Endothelial cell of umbilical vein (primary cell): Measurements from ENCODE around the gene RPL39L. TPM values are rescaled to one million over a fixed set of nuclear protein-coding genes. Genes with fewer than 3 reads are reported as not detected.

Experiments
- BruUV-seq: library from RNA; stranded (reverse); fragments of 400-500 nt; replicated peaks from 2 replicates; lab custom pipeline; 2021; lab: Mats Ljungman, UMichigan
- CTCF ChIA-PET: fragments of 300-600, 350-600 bp; sonication (Branson Sonifier 250); formaldehyde crosslinking; loops from one replicate; lab custom pipeline; 2021; ENCODE audit warnings: antibody characterized with exemption, inconsistent platforms; lab: Charles Lee
- POLR2A ChIA-PET: fragments of 300-600, 350-600 bp; sonication (Branson Sonifier 250); formaldehyde crosslinking; loops from one replicate; lab custom pipeline; 2021; ENCODE audit warnings: antibody characterized with exemption, inconsistent platforms; lab: Charles Lee
- DNase-seq: peaks from one replicate; pipeline ENCODE4 v3.0.0-alpha.2; 2011; ENCODE audit warnings: low read depth, low spot score
- FAIRE-seq: peaks from 2 replicates; lab custom pipeline; 2011; peaks lifted over from hg19 to GRCh38; lab: Jason Lieb, UNC
- H2AFZ ChIP-seq: 2 replicates; pipeline ENCODE4 v1.6.0; 2012; ENCODE audit warnings: low read depth, low read length, control low read depth, inconsistent platforms
- H3K27ac ChIP-seq: 2 replicates; pipeline ENCODE4 v1.5.1; 2011; ENCODE audit warnings: low read depth, mild to moderate bottlenecking, control low read depth, low read length, moderate library complexity; ENCODE audit not compliant: insufficient read depth
- H3K27me3 ChIP-seq, 2 experiments: 2 replicates each; pipeline versions ENCODE4 v1.6.0 to v1.6.1; 2011; ENCODE audit warnings: low read length in 2 of 2, mixed read lengths in 1 of 2; ENCODE audit not compliant: control insufficient read depth in 2 of 2, insufficient read depth in 2 of 2
- H3K36me3 ChIP-seq, 2 experiments: 2 replicates in 1 of 2; 3 replicates in 1 of 2; pipeline ENCODE4 v1.5.1; 2011; ENCODE audit warnings: low read length in 2 of 2, mild to moderate bottlenecking in 1 of 2, moderate library complexity in 1 of 2; ENCODE audit not compliant: control insufficient read depth in 2 of 2, insufficient read depth in 2 of 2; ENCODE audit errors: extremely low read depth in 1 of 2
- H3K4me1 ChIP-seq: 3 replicates; pipeline ENCODE4 v1.5.1; 2011; ENCODE audit warnings: mild to moderate bottlenecking, low read length; ENCODE audit not compliant: control insufficient read depth, insufficient read depth; ENCODE audit errors: extremely low read depth
- H3K4me2 ChIP-seq: 2 replicates; pipeline ENCODE4 v1.6.1; 2011; ENCODE audit warnings: low read length, control low read depth, mixed read lengths; ENCODE audit not compliant: insufficient read depth
- H3K4me3 ChIP-seq, 3 experiments: fragments of 200-600 bp in 1 of 3; sonication (generic), shearing (Covaris generic) in 1 of 3; replicated peaks in 1 of 3; 2 replicates each; pipeline ENCODE4 v1.5.1; 2011 to 2016; ENCODE audit warnings: control low read depth in 3 of 3, low read length in 3 of 3, mild to moderate bottlenecking in 2 of 3, inconsistent platforms in 1 of 3, low read depth in 1 of 3, moderate library complexity in 1 of 3; ENCODE audit not compliant: insufficient read depth in 1 of 3
- H3K79me2 ChIP-seq: 2 replicates; pipeline ENCODE4 v1.6.0; 2012; ENCODE audit warnings: low read length, inconsistent platforms; ENCODE audit not compliant: control insufficient read depth, insufficient read depth
- H3K9ac ChIP-seq: replicated peaks from 2 replicates; pipeline ENCODE3; 2011; ENCODE audit warnings: low read length, control low read depth; ENCODE audit not compliant: insufficient read depth; ENCODE audit errors: extremely low read depth
- H3K9me1 ChIP-seq: replicated peaks from 3 replicates; pipeline ENCODE4 v1.6.0; 2011; ENCODE audit warnings: mild to moderate bottlenecking, low read length; ENCODE audit not compliant: control insufficient read depth, insufficient read depth; ENCODE audit errors: extremely low read depth
- H3K9me3 ChIP-seq: replicated peaks from 2 replicates; pipeline ENCODE4 v1.5.1; 2012; ENCODE audit warnings: low read length, inconsistent platforms; ENCODE audit not compliant: control insufficient read depth, insufficient read depth
- H4K20me1 ChIP-seq: replicated peaks from 2 replicates; pipeline ENCODE3; 2011; ENCODE audit warnings: mild to moderate bottlenecking, low read length; ENCODE audit not compliant: control insufficient read depth, insufficient read depth; ENCODE audit errors: extremely low read depth
- EZH2 ChIP-seq: IDR thresholded peaks from 2 replicates; pipeline ENCODE4 v1.6.1; 2012; ENCODE audit warnings: borderline replicate concordance, low read depth, mild to moderate bottlenecking, moderate library complexity, low read length, inconsistent platforms; ENCODE audit not compliant: severe bottlenecking
- FOS ChIP-seq: IDR thresholded peaks from 2 replicates; pipeline ENCODE4 v1.6.1; 2011; ENCODE audit warnings: mild to moderate bottlenecking, low read length, moderate library complexity, borderline replicate concordance; ENCODE audit not compliant: insufficient read depth
- GATA2 ChIP-seq: IDR thresholded peaks from 2 replicates; pipeline ENCODE4 v1.7.0; 2011; ENCODE audit warnings: low read depth, mild to moderate bottlenecking, moderate library complexity, mixed read lengths, low read length; ENCODE audit not compliant: insufficient read length, insufficient read depth
- JUN ChIP-seq: IDR thresholded peaks from 2 replicates; pipeline ENCODE4 v1.6.1; 2011; ENCODE audit warnings: borderline replicate concordance, low read depth; ENCODE audit not compliant: insufficient read length, insufficient read depth
- MAX ChIP-seq: IDR thresholded peaks from 2 replicates; pipeline ENCODE4 v1.6.1; 2011; ENCODE audit not compliant: insufficient read depth, insufficient read length
- MYC ChIP-seq: IDR thresholded peaks from one replicate; pipeline ENCODE4 v1.6.1; 2011; ENCODE audit warnings: mild to moderate bottlenecking, low read depth, low read length
- POLR2A ChIP-seq: IDR thresholded peaks from 2 replicates; pipeline ENCODE4 v1.6.1; 2012; ENCODE audit warnings: low read depth, mild to moderate bottlenecking, control low read depth, low read length
- POLR2AphosphoS5 ChIP-seq: IDR thresholded peaks from 2 replicates; pipeline ENCODE4 v1.6.1; 2012; ENCODE audit warnings: low read depth, mild to moderate bottlenecking, control low read depth, low read length, moderate library complexity; ENCODE audit not compliant: insufficient read depth
- dilution Hi-C: fragments of 300-500 bp; cut with MboI; formaldehyde crosslinking; loops from one replicate; pipeline ENCODE4 v1.15.0; 2019; ENCODE audit warnings: low sequenced_read_pairs; ENCODE audit not compliant: extremely low pct_ligation_motif_present
- intact Hi-C: fragments of 100-400 bp; cut with micrococcal nuclease; formaldehyde crosslinking; loops from one replicate; pipeline ENCODE4 v1.10.0; 2022
- polyA plus RNA-seq, 4 experiments: library from polyadenylated mRNA; depleted of rRNA in 3 of 4; stranded (reverse) in 3 of 4; unstranded in 1 of 4; fragments of >200 nt; gene quantifications; 2 replicates each; pipeline versions ENCODE4 v1.2.1 to v1.2.3, GENCODE V29; 2011 to 2012; ENCODE audit warnings: missing spikeins in 1 of 4
- total RNA-seq: library from RNA; stranded (reverse); gene quantifications from 2 replicates; pipeline ENCODE4 v1.2.3, GENCODE V29; 2021
- TF ChIP-seq, protein P1 (sequence below), 2 donors: IDR thresholded peaks; 1 replicate in 1 of 2; 2 replicates in 1 of 2; pipeline ENCODE4 v1.5.1; 2011; ENCODE audit warnings: low read length in 2 of 2, mild to moderate bottlenecking in 2 of 2, moderate library complexity in 2 of 2, control low read depth in 1 of 2, inconsistent platforms in 1 of 2, low read depth in 1 of 2; ENCODE audit not compliant: insufficient read depth in 1 of 2; ENCODE audit errors: extremely low read depth in 1 of 2

The RPL39L gene
- total and polyA plus RNA-seq, 2 donors (not counting 3 experiments of a cell fraction or from before 2014, with no cell fraction given): 14.3 to 22.3 TPM

GRCh38 chr3:187185759-187186158 is 46.5 kb upstream of the RPL39L start:
- intact Hi-C loops: no loop called here
- DNase-seq: no peak
- dilution Hi-C loops: no loop called here
- H3K4me2 ChIP-seq: no peak overlapping the region
- no peak overlapping the region for H2AFZ ChIP-seq
- no peaks in the 10 kb centered on the region for H3K79me2 ChIP-seq
- ChIA-PET POLR2A (no interaction called here), CTCF (interaction anchor here (1.3 kb wide), 1 partner anchor 21 kb away, joined by 5 read pairs; no protein-coding TSS in a partner anchor)
- no peaks in the 10 kb centered on the region for H3K4me1 ChIP-seq
- H3K4me3 ChIP-seq: no peak overlapping the region
- no peak overlapping the region for H3K27ac ChIP-seq
- H3K9ac ChIP-seq: no peak overlapping the region
- H3K27me3 ChIP-seq: peaks cover 0 to 3% of the 10 kb centered on the region in 2 experiments
- no peak for TF ChIP-seq JUN
- no peak for TF ChIP-seq MYC
- no peak for TF ChIP-seq EZH2
- TF ChIP-seq FOS: no peak
- TF ChIP-seq MAX: no peak
- TF ChIP-seq POLR2AphosphoS5: no peak
- TF ChIP-seq, protein P1, sequence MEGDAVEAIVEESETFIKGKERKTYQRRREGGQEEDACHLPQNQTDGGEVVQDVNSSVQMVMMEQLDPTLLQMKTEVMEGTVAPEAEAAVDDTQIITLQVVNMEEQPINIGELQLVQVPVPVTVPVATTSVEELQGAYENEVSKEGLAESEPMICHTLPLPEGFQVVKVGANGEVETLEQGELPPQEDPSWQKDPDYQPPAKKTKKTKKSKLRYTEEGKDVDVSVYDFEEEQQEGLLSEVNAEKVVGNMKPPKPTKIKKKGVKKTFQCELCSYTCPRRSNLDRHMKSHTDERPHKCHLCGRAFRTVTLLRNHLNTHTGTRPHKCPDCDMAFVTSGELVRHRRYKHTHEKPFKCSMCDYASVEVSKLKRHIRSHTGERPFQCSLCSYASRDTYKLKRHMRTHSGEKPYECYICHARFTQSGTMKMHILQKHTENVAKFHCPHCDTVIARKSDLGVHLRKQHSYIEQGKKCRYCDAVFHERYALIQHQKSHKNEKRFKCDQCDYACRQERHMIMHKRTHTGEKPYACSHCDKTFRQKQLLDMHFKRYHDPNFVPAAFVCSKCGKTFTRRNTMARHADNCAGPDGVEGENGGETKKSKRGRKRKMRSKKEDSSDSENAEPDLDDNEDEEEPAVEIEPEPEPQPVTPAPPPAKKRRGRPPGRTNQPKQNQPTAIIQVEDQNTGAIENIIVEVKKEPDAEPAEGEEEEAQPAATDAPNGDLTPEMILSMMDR (IDR thresholded peaks at IDR 0.05; ENCODE audit: extremely low read depth in 1 of 2, insufficient read depth in 1 of 2, low read depth in 1 of 2, low read length in 2 of 2): no peak
- no peak for TF ChIP-seq GATA2
- no peak for TF ChIP-seq POLR2A
- no peaks in the 10 kb centered on the region for H3K36me3 ChIP-seq
- H3K9me1 ChIP-seq: no peaks in the 10 kb centered on the region
- no TSS peak for BruUV-seq
- FAIRE-seq: no peak
- H4K20me1 ChIP-seq: no peaks in the 10 kb centered on the region
- H3K9me3 ChIP-seq: no peaks in the 10 kb centered on the region
